Endothelial cell (in vitro differentiated cells): ENCODE measurements around the gene TEC. TPM values are rescaled to one million over a fixed set of nuclear protein-coding genes. Genes with fewer than 3 reads are reported as not detected.

Source experiments
- DNase-seq: peaks from one replicate; pipeline ENCODE4 v3.0.0; 2021; ENCODE audit warnings: low spot score
- H3K27ac Mint-ChIP-seq: one replicate; pipeline ENCODE4 v1.8.0; 2021; ENCODE audit warnings: mixed read lengths, inconsistent platforms; ENCODE audit not compliant: unreplicated experiment
- H3K27me3 Mint-ChIP-seq: one replicate; pipeline ENCODE4 v1.8.0; 2021; ENCODE audit warnings: mild to moderate bottlenecking, moderate library complexity, mixed read lengths, inconsistent platforms; ENCODE audit not compliant: unreplicated experiment
- H3K36me3 Mint-ChIP-seq: one replicate; pipeline ENCODE4 v1.8.0; 2021; ENCODE audit warnings: mild to moderate bottlenecking, low read depth, mixed read lengths, inconsistent platforms; ENCODE audit not compliant: unreplicated experiment
- H3K4me1 Mint-ChIP-seq: one replicate; pipeline ENCODE4 v1.8.0; 2021; ENCODE audit warnings: mild to moderate bottlenecking, mixed read lengths, inconsistent platforms; ENCODE audit not compliant: unreplicated experiment
- H3K4me3 Mint-ChIP-seq: one replicate; pipeline ENCODE4 v1.8.0; 2021; ENCODE audit warnings: mild to moderate bottlenecking, mixed read lengths, inconsistent platforms; ENCODE audit not compliant: unreplicated experiment
- H3K9me3 Mint-ChIP-seq: one replicate; pipeline ENCODE4 v1.8.0; 2021; ENCODE audit warnings: mixed read lengths, inconsistent platforms; ENCODE audit not compliant: unreplicated experiment
- total RNA-seq: library from RNA; stranded (reverse); fragmentation: NEBNext Ultra II Directional; extraction: Animal tissue kit (Norgen Biotek cat#: 25700); gene quantifications from one replicate; pipeline ENCODE4 v1.2.1, GENCODE V29; 2021; ENCODE audit not compliant: unreplicated experiment
- TF ChIP-seq, protein P1 (sequence below): fragments of 200-600 bp; sonication (generic); IDR thresholded peaks from one replicate; pipeline ENCODE4 v1.5.0; 2021; ENCODE audit warnings: antibody characterized with exemption; ENCODE audit not compliant: unreplicated experiment

Gene TEC
- total RNA-seq, 1 donor from 2014 or later = 1.9 TPM

DNA sequence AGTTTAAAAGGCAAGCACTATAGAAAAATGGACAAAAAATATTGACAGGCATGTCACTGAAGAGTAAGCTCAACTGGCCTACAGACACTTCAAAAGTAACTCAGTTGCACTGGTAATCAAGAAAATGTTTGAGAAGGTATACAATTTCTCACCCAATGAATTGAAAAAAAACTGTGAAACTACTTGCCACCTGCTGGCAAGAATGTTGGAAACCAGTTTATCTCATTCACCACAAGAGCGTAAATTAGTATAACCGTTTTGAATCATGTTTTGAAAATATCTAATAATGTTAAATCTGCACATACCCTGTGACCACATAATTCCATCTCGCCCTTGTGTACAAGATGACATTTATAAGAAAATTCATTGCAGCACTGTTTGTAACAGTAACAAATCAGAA, 167.3 kb downstream of the TEC start:
- Mint-ChIP-seq H3K27me3 (no peaks in the 10 kb centered on the region), H3K9me3 (no peaks in the 10 kb centered on the region), H3K27ac (no peak overlapping the region), H3K4me1 (no peaks in the 10 kb centered on the region), H3K36me3 (no peaks in the 10 kb centered on the region), H3K4me3 (no peak overlapping the region)
- DNase-seq = no peak
- TF ChIP-seq, protein P1, sequence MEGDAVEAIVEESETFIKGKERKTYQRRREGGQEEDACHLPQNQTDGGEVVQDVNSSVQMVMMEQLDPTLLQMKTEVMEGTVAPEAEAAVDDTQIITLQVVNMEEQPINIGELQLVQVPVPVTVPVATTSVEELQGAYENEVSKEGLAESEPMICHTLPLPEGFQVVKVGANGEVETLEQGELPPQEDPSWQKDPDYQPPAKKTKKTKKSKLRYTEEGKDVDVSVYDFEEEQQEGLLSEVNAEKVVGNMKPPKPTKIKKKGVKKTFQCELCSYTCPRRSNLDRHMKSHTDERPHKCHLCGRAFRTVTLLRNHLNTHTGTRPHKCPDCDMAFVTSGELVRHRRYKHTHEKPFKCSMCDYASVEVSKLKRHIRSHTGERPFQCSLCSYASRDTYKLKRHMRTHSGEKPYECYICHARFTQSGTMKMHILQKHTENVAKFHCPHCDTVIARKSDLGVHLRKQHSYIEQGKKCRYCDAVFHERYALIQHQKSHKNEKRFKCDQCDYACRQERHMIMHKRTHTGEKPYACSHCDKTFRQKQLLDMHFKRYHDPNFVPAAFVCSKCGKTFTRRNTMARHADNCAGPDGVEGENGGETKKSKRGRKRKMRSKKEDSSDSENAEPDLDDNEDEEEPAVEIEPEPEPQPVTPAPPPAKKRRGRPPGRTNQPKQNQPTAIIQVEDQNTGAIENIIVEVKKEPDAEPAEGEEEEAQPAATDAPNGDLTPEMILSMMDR = peak; percentile 61

DNA sequence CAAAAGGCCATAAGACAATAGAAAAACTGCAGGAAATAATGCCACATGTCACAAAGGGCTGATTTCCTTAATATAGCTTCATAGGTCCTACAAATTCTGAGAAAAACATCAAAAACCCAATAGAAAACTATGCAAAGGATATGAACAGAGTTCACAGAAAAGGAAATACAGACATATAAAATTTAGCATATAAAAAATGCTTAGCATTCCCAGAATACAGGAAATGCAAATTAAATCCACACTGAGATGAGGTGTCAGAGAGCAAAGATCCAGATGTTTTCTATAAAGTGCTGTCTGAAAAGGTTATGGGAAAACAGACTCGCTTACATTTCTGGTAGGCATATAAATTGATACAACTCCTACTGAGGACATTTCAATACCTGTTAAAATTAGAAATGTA, 169.4 kb downstream of the TEC start:
- no peak for DNase-seq
- H3K4me3 Mint-ChIP-seq = no peak overlapping the region
- H3K27ac Mint-ChIP-seq = no peak overlapping the region
- H3K4me1 Mint-ChIP-seq = no peaks in the 10 kb centered on the region
- H3K36me3 Mint-ChIP-seq = no peaks in the 10 kb centered on the region
- H3K9me3 Mint-ChIP-seq = no peaks in the 10 kb centered on the region
- no peaks in the 10 kb centered on the region for H3K27me3 Mint-ChIP-seq
- TF ChIP-seq, protein P1 = no peak

DNA sequence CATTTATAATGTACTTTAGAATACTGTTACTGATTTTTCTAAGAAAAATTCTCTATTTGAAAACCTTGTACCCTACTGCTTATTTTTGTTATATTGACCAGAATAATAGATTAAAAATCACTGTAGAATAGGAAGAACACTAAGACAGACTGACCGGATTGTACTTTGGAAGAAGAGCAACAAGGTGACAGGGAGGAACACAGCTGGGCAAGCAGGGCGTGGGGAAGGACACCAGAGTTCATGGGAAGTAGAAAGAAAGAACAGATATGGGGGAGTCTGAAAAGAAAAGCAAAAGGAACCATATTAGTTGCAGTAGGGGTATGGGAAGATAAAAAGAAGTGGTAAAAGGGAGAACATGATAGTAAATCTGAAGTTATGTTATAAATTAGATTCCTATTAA, 174.2 kb downstream of the TEC start:
- Mint-ChIP-seq H3K27ac (no peak overlapping the region), H3K9me3 (no peaks in the 10 kb centered on the region), H3K4me3 (no peak overlapping the region), H3K36me3 (no peaks in the 10 kb centered on the region), H3K27me3 (no peaks in the 10 kb centered on the region), H3K4me1 (no peaks in the 10 kb centered on the region)
- TF ChIP-seq, protein P1 = no peak
- DNase-seq = no peak

DNA sequence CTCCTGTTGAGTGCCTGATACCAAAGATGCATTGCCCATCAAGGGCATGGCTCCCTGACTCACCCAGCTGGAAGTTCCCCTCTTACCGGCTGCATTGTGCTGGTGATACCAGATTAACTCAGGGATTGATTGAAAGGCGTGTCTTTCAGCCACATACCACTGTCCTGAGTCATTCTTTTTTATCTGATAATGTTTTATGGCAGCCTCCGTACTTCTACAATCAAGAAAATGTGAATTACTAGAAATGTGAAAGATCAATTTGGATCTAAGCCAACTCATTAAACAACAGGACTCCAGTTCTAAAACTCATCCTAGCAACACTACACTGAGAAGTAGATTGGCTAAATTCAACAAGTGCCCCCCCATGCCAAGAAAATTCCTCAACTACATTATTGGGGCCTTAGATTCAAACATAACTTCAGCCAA, 175.6 kb downstream of the TEC start:
- Mint-ChIP-seq H3K27ac (no peak overlapping the region), H3K4me1 (no peaks in the 10 kb centered on the region), H3K27me3 (no peaks in the 10 kb centered on the region), H3K9me3 (no peaks in the 10 kb centered on the region), H3K36me3 (no peaks in the 10 kb centered on the region), H3K4me3 (no peak overlapping the region)
- DNase-seq = no peak
- TF ChIP-seq, protein P1 = no peak

DNA sequence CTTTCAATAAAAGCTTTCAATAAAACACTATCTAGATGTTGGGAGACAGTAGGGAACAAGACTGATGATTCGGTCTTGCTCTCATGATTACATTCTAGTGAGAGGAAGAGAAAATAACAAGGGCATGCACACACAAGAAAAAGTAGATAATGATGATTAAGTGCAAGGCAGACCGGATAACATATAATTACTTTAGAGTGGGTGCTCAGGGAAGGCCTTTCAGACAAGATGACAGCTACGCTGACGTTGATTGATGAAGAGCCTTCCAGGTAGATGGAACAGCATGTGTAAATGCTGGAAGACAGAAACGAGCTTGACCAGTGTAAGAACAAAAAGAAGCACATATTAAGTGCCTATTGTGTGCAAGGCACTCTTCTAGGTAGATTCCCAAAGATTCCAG, 179.0 kb downstream of the TEC start:
- no peaks in the 10 kb centered on the region for H3K9me3 Mint-ChIP-seq
- no peaks in the 10 kb centered on the region for H3K36me3 Mint-ChIP-seq
- H3K27ac Mint-ChIP-seq = no peak overlapping the region
- DNase-seq = no peak
- TF ChIP-seq, protein P1 = no peak
- no peaks in the 10 kb centered on the region for H3K27me3 Mint-ChIP-seq
- H3K4me1 Mint-ChIP-seq = no peaks in the 10 kb centered on the region
- no peak overlapping the region for H3K4me3 Mint-ChIP-seq
